GM21576 (cell line): ENCODE measurements around the gene MYO7B.
"Not testable (repeated sequence)": the region's sequence is repeated elsewhere in the genome, so short reads cannot be mapped to it uniquely, and the experiment has no call there.

Source experiments
- ATAC-seq: cut with Tn5 transposase; IDR thresholded peaks from one replicate; pipeline ENCODE4 v1.9.1; 2021; ENCODE audit warnings: mild to moderate bottlenecking, moderate library complexity; ENCODE audit not compliant: unreplicated experiment

Gene MYO7B

DNA sequence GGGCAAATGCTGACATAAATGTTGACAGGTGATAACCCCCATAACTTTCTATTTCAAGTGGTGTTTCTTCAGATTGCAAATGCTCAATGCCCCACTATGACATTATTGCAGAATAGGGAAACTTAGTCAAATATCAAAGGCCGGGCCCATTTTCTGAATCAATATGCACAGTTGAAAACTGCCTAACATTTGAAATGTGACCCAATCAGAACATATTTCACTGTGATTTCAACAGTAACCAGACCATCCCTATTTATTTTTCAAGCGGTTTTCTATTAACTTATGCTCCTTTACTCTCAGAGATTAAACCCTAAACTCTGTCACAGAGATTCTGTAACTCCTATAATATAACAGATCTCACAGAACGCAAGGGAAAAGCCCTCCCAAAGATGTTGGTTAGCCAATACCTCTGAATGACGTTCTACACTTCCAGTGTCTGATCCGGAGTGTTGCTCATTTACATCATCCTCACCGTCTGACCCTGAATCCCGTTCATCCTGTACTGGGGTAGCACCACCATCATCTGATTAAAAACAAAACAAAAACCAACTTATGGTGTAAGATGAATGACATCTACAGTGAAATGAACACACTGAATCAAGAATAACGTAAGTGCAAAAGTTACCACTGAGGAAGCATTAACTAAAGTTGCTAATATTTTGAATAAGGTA is 12.1 kb upstream of the MYO7B start:
- ATAC-seq, result no peak

DNA sequence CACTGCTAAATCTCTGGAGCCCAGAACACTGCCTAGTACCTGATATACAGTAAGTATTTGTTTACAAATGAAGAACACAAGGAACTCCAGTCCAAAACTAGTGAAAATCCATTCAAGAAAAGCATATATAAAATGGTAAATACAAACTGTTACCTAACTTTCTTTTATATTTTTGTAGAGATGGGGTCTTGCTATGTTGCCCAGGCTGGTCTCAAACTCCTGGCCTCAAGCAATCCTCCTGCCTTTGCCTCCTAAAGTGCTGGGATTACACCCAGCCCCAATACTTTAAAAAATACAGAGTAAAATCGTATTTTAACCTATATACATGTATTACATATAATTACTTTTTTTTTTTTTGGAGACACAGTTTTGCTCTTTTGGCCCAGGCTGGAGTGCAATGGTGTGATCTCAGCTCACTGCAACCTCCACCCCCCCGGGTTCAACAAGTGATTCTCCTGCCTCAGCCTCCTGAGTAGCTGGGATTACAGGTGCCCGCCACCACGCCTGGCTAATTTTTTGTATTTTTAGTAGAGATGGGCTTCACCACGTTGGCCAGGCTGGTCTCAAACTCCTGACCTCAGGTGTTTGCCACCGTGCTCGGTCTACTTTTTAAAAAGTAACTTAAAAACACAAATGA is 11.2 kb upstream of the MYO7B start:
- not testable (repeated sequence) for ATAC-seq

DNA sequence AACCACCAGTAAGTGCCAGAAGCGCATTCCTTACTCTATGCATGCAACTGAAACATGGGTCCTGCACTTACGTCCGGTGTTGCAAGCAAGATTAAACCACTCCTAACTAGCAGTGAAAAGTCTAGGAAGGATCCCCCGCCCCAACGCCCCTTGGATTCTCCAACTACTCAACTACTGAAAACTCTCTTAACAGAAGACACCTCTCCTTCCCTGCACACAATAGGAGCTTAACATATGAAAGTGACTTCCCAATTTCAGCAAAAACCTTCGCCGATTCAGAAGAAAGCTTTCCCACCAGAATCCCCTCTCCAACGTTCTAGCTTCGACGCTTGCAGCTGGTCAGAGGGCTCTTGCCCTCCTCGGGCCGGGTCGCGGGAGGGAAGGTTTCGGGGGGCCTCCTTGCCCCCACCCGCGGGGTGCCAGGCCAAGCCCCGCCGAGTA is 9.8 kb upstream of the MYO7B start:
- ATAC-seq, result no peak

DNA sequence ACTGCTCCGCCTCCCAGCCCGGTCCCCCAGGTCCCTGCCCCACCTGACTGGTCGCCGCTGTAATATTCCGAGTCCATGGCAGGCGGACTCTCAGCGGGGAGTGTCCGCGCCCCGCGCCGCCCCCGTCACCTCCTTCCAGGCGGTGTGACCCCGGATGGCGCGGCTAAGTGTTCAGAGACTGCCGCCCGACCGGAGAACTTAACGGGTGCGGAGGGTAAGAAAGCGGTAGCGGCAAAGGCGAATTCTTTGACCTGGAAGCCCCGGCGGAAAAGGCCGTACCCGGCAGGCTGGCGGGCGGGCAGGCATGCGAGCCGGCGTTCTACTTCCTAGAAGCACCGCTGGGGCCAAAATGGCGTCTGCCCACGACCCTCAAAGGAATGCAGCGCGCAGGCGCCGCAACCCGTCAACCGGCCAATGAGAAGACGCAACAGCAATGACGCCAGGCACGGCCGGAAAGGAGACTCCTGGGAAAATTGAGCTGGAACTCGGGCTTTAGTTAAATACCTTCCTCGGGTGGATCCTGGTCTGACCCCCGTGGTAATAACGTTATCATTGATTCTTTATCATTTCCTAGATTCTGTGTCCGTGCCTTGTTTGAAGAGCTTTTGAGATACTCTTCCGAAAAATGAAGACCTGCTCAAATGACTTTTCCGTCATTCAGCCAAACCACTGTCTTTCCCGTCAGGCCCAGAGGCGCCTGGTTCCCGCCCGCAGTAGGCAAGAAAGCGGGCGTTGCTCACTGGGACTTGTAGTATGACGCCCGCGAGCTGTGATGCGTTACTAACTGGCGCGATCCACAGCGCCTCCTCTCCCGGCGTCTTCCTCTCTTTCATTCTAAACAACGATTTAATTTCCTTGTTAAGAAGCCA is 9.1 kb upstream of the MYO7B start, which contains the start of gene IWS1:
TSS of gene IWS1 (minus strand) at position 358 of the 869 bp plus-strand sequence. CDS start at position 77, 281 bp downstream.
- peak; percentile 81 for ATAC-seq

DNA sequence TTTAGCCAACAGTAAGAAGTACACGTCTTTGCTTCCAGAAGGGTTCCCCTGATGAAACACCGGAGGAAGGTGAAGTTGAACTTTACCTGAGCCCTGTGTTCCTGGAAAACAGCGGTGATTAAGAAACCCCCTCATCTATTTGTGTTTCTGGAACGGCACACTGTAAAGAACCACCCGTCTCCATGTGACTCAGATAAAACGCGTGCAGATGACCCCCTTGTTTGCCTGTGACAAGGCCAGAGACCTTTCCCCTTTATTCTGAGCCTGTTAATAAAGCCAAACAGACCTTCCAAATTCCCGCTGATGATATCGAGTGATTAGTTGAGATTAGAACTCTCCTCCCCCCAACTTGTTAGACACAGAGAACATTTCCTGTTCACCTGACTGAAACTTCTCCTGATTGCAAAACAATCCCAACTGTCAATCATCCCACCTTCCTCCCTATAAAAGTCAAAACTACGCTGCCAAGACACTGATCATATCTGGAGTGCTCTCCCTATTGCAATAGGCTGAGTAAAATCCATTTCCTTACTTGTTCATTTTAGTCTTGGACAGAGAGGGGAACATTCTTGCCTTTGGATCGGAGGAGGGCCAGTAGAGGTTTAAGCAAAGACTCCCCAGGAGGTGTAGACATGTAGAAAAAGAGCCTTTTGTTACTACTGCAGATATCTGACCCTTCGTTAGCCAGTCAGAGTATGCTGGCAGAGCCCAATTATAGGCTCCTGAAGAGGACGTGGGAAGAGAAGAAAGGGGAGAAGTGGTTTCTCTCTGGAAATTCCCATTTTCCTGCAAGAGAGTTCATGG is 8.3 kb upstream of the MYO7B start:
- ATAC-seq, result peak; percentile 15

DNA sequence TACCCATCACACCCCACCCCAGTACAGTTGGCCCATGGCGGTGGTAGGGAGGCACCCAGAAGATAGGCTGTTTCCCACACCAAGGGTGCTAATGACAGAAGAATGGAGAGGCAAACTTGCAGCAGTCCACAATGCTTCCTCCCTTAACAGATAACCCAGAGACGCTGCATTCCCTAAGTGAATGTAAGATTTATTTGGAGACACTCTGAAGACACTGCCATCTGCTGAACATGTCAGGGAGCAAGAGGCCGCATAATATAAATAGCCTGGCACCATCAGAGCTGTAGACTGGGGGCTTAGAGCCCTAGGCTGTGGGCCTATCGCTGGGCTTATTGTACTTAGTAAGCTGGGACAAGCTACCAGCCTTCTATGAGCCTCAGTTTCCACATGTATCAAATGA is 7.0 kb upstream of the MYO7B start:
- no peak for ATAC-seq

DNA sequence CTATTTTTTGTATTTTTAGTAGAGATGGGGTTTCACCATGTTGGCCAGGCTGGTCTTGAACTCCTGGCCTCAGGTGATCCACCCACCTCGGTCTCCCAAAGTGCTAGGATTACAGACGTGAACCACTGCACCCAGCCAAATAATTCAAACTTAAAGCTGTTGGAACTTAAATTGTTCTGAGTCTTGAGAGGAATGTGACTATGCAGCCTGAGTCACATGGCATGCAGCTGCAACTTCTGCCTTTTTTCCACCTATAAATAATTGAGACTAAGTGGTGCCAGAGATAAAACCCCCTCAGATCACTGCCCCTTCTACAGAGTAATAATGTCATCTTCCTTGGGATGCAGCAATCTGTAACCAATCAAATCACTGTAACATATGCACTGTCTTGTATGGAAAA is 6.1 kb upstream of the MYO7B start:
- ATAC-seq, result not testable (repeated sequence)

DNA sequence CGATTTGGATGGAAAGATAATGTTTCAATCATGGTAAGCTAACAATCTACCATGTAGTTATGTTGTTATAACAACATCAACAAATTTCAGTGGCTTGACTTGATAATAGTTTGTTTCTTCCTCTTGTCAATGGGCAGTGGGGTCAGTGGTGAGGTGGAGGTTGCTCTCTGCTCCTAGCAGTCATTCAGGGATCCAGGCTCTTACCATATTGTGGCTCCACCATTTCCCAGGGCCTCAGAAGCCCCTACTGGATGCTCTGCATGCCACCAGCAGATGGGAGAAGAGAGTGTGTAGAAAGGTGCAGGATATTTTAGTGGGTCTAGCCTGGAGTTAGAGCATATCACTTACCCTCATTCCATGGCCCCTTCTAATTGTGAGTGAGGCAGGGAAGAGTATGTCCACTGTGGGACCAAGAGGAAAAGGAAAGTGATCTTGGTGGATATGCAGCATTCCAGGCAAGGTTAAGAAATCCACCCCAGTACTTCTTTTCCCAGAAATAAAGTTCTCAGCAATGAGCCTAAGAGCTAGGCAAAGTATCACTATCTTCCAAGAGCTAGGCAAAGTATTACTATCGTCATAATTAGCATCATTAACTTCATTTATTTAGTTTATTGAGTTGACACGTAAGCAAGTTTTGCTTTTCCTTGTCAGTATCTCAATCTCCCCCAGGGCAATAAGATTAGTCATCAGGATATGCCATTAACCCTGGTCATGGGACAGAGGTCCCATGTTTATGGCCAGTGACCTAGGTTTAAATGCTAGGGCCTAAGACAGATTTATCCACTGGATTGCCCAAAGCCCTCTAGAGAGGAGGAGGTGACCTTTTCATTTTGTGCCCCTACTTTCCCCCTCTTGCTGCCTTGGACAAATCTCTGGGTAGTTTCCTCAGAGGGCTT is 5.0 kb upstream of the MYO7B start:
- ATAC-seq, result no peak

DNA sequence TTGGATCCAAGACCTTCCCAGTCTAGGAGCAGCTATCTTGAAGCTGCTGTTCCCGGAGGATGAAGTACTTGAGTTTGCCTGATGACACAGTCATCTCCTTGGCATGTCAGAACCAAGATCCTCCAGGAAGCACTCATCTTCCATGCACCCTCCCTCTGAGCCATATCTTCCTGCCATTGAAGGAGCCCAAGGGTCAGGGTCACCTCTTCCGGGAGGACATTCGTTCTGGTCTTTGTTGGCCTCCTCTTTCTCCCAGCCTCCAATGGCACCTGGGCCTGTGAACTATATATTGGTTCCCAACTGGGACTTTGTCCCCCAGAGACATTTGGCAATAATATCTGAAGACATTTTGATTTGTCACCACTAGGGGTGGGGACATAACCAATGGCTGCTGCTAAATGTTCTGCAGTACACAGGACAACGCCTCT is 4.2 kb upstream of the MYO7B start:
- no peak for ATAC-seq

DNA sequence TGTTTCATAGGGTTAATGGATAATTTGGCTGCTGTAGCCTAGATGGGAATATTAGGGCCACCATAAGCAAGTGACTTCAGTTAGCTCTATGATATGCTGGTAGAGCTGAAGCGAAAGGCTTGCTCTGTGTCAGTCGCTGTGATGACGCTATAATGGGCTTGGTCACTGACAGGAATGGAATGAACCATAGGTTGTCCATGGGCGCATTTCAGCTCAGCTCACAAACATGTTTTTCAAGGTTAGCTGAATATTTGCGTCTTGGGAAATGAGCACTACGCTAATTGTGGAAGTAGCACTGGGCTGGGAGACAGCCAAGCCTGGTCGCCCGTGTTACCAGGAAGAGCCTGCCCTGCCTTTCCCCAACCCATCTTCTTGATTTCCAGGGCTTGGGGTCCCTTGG is 3.2 kb upstream of the MYO7B start:
- ATAC-seq, result no peak

DNA sequence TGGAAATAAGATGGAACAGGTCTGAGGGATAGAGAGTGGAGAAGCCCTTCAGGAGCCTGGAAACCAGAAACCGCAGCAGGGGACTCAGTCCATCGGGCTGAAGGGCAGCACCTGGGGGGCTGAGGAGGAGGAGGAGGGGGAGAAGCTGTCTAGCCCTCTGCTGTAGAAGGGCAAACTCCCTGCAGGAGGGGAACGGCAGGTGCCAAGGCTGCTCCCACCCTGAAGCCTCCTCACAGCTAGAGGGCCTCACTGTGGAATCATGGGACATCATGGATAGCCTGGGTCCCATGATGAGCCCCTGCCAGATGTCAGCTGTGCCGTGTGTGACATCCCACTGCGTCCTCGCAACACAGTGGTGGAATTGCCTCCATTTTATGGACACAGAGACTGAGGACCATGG is 435 bp downstream of the MYO7B start:
- no peak for ATAC-seq

DNA sequence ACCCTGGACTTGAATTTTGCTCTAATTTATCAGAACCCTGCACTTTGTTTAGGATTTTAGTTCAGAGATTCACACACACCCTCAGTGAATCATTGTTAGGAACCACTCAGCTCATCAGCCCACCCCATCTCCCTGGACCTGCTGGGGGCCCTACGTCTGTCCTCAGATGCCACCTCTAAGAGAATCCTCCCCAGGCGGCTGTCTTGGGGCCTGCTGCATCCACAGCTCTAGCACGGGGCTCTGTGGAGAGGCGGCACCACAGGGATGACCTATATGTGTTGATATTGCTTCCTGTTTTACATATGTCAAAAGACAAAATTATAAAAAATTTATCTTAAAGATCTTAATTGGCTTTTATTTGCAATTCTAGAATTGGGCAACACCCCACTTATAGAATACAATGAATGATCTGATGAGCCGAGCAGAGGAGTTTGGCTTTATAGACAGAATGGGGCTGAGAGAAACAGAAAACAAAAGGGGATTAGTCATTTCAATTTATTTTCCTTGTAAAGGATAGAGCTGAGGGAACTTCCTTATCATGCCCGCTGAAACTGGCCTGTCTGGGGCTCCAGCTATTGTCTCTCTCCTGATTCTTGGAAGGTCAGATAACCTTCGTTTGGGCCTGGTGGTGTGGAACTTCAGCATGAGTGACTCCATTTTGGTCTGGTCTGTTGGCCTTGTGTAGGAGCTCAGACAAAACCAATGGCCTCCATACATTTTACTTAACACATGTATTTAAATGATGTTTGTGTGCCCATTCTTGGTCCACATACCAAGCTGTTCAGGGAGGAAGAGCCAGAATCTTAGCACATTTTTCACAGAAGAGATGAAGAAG is 1.4 kb downstream of the MYO7B start:
- no peak for ATAC-seq

DNA sequence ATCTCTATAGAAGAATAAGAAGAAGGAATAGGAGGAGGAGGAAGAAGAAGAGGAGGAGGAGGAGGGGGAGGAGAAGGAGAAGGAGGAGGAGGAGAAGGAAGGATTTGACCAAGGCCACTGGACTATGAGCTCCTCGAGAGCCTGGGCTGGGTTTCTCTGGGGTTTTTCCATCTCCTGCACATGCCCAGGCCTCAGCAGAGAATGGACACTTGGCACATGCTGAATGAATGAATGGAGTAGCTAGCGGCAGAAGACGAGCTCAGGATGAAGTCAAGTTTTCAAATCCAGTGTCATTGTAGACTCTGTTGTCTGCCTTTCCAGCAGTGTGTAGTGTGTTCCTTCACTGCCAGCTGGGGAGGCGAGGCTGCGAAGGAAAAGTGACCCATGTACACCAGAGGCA is 2.2 kb downstream of the MYO7B start:
- no peak for ATAC-seq

DNA sequence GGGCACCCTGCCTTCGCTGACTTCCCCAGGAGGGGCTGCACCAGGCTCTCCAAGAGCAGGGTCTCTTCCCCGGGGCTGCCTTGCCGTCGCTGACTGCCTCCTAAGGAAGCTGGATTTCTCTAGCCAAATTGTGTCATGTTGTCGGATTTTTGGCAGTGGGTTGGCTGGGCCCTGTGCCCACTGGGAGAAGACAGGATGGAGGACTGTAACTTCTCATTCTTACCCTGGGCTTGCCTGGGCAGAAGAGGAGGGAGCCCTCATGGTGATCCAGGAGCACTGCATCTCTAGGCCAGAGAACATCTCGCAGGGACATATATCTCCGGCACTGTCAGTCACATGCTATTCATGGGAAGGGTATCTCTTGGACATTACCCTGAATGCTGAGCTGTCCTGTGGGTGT is 6.3 kb downstream of the MYO7B start:
- no peak for ATAC-seq

DNA sequence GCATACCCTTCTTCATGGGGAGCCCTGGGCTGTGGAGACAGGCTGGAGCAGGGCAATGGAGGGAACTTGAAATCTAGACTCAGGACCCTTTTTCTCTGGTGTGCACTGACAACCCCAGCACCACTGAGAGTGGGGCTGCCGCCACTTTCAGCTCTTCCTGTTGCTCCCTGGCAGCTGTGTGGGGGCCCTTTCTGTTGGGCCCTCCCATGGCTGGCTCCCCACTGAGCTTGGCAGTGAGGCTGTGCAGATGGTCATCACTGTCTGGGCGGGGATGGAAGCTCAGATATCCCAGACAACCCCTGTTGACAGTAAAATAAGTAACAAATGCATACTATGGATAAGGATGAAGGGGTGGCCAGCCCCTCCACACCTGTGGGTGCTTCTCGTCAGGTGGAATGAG is 6.7 kb downstream of the MYO7B start:
- no peak for ATAC-seq

DNA sequence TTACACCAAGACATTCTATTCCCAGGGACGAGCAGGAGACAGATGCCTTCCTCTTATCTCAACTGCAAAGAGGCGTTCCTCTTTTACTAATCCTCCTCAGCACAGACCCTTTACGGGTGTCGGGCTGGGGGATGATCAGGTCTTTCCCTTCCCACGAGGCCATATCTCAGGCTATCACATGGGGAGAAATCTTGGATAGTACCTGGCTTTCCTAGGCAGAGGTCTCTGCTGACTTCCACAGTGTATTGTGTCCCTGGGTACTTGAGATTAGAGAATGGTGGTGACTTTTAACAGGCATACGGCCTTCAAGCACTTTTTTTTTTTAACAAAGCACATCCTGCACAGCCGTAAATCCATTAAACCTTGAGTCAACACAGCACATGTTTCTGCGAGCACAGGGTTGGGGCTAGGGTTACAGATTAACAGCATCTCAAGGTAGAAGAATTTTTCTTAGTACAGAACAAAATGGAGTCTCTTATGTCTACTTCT is 7.6 kb downstream of the MYO7B start:
- ATAC-seq, result not testable (repeated sequence)

DNA sequence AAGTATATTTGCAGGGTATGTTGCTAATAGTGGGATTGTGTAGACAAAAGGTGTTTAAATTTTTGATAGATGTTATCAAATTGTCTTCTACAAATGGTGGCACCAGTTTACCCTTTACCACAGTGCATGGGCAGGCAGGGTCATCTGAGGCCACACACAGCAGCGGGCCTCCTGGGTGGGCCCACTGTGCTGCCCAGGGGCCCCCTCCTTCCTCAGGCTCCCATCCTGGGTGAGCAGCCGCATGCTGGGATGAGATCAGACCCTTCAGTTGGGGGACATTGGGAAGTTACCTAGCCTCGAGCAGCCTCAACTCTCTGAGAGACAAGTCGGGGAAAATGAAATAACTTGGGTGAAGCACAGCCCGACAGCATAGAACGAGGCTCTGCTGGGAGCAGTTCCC is 9.7 kb downstream of the MYO7B start:
- ATAC-seq, result no peak

DNA sequence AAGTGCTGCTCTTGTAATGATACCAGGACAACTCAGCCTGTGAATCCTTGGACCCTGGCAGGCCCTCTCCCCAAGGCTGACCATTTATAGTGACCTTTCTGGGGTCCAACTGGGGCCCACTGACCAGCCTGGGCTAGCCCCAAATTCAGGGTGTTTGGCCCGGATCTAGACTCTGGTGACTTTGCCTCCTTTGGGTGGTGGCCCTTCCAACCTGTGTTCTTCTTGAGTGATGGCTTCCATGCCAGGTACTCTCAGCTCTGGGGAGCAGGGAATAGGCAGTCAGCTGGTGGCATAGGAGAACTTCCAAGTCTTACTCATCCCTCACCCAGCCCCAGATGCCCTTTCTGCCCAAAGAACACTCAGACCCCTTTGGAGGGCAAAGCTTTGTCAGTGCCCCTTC is 10.3 kb downstream of the MYO7B start:
- ATAC-seq, result no peak

DNA sequence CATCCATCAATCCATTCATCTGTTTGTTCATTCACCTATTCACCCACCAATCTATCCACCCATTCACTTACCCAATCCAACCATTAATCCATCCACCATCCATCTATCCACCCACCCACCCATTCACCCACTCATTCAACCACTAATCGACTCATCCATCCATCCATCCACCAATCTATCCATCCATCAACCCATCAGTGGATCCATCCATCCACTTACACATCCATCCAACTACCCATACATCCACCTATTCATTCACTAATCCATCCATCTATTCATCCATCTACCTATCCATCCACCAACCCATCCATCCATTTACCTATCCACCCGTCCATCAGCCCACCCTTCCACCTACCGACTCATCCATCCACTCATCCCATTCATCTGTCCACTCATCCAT is 11.3 kb downstream of the MYO7B start:
- ATAC-seq, result no peak
